NCI-H1694 treated with DMSO at 0.1 percent for 48 hours (cell line): Measurements from ENCODE around the gene HOXC13.

Experiments
- DNase-seq: peaks from one replicate; lab custom pipeline; 2025; lab: John Stamatoyannopoulos, UW

The HOXC13 gene

GRCh38 chr12:53938326-53939140 lies at the start of gene HOXC13:
HOXC13 (plus strand) TSS chr12:53938831; CDS start chr12:53938907, 76 bp downstream.
- DNase-seq: peak; percentile 94

GRCh38 chr12:53890081-53890480 lies 48.5 kb upstream of the HOXC13 start:
- DNase-seq: no peak

GRCh38 chr12:53892762-53893395 lies 45.8 kb upstream of the HOXC13 start:
- DNase-seq: no peak

- DNase-seq: no peak
These were observed 39.4 kb upstream of the HOXC13 start for GRCh38 chr12:53899230-53899629.

- DNase-seq: no peak
These were observed 31.5 kb upstream of the HOXC13 start for GRCh38 chr12:53907103-53907502.

- no peak for DNase-seq
These were observed 21.6 kb upstream of the HOXC13 start for GRCh38 chr12:53916788-53917655.

- peak; percentile 11 for DNase-seq
These were observed 13.9 kb upstream of the HOXC13 start for GRCh38 chr12:53924521-53925405.

- DNase-seq: no peak
These were observed 11.2 kb upstream of the HOXC13 start for GRCh38 chr12:53927220-53928029.

GRCh38 chr12:53928054-53928835 lies 10.4 kb upstream of the HOXC13 start:
- no peak for DNase-seq

GRCh38 chr12:53929527-53929926 lies 9.1 kb upstream of the HOXC13 start:
- no peak for DNase-seq

GRCh38 chr12:53930591-53931255 lies 7.9 kb upstream of the HOXC13 start:
- no peak for DNase-seq

GRCh38 chr12:53931844-53932581 lies 6.6 kb upstream of the HOXC13 start:
- no peak for DNase-seq

- DNase-seq: no peak
These were observed 5.7 kb upstream of the HOXC13 start for GRCh38 chr12:53932915-53933314.

- no peak for DNase-seq
These were observed 3.0 kb upstream of the HOXC13 start for GRCh38 chr12:53935383-53936341.

GRCh38 chr12:53937099-53937498 lies 1.5 kb upstream of the HOXC13 start:
- DNase-seq: no peak

- no peak for DNase-seq
These were observed 870 bp upstream of the HOXC13 start for GRCh38 chr12:53937596-53938325.
